NCI-H2196 (cell line): Measurements from ENCODE around the gene SC5D.

ENCODE experiments used
- DNase-seq: peaks from one replicate; lab custom pipeline; 2025; ENCODE audit not compliant: unreplicated experiment; lab: John Stamatoyannopoulos, UW

The SC5D gene

DNA sequence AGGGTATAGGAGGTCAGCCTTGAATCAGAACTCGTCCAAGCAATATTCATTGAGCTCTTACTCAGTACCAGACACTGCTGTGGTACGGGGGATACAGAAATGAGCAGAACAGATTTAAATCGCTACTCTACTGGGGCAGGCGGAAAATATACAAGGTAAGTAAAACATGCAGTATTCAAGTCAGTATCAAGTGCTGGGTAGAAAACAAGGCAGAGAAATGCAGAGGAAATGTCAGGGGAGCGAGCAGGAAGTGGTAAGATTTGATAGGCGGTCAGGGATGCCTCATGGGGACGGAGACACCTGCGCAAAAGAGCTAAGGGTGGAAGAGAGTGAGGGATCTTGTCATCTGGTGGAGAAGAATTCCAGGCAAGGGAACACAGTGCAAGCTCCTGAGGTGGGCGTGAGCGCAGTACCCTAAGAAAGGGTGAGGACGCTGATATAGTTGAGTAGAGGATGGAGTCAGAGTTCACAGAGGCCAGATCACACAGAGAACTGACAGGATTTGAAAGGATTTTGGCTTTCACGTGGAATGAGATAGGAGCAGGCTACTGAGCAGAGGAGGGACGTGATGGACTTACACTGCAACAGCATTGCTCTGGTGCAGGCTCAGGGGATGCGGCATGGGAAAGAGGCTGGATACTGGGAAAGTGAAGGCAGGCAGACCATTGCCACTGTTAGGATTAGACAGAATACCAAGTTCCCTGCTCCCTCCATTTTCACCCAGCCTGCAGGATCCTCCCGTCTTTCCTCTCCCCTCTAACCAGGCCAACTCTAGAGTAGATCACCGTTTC lies 35.8 kb downstream of the SC5D start:
- no peak for DNase-seq

DNA sequence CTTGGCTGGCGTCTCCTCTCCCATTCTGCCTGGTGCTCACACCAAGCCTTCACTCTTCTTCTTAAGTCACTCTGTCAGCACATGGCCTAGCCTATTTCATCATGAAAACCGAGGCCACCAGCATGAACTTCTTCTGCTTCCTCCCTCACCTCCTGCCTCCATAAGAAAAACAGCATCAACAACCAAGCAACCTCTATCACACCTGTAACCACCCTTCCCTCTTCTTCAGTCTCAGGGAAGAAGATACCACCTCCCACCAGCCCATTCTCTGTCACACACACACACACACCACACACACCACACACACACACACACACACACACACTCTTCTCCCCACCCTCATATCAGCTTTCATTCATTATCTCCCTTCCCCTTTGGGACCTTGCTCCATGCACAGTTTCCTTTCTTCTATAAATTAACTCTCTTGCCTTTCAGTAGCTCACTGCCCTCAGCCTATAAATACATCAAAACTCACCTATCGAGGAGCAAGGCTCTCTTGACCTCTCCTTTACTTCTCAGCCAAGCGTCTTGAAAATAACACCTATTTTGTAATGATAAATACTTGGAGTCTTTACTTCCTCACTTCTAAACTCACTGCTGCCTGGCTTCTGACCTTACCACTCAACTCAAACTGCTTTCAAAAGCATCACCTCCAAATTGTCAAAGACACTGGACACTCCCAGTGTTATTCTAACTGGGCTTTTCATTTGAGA lies 36.6 kb downstream of the SC5D start:
- DNase-seq = no peak

DNA sequence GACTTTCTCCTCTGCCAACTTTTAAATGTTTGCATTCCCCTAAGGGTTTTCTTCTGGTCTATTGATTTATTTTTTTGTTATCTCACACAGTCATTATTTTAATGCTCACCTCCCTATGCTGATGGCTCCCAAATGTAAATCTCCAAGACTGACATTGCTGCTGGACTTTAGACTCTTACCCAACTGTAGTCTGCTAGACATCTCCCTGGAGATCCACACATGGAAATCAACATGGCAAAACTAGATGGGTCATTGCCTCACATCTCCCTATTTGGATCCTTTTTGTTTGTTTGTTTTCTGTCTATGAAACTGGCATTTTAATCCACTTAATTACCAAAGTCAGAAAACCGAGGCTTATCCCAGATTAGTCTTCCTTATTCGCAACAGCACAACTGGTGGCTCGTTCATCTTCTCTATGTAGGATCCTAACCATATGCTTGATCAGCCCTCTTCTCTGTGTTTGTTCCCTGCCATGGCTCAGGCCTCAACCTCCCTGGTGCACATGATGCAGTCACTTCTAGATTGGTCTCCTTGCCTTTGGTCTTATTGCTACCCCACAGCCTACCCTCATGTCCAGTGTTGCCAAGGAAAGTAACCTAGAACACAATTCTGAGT lies 37.3 kb downstream of the SC5D start:
- no peak for DNase-seq

DNA sequence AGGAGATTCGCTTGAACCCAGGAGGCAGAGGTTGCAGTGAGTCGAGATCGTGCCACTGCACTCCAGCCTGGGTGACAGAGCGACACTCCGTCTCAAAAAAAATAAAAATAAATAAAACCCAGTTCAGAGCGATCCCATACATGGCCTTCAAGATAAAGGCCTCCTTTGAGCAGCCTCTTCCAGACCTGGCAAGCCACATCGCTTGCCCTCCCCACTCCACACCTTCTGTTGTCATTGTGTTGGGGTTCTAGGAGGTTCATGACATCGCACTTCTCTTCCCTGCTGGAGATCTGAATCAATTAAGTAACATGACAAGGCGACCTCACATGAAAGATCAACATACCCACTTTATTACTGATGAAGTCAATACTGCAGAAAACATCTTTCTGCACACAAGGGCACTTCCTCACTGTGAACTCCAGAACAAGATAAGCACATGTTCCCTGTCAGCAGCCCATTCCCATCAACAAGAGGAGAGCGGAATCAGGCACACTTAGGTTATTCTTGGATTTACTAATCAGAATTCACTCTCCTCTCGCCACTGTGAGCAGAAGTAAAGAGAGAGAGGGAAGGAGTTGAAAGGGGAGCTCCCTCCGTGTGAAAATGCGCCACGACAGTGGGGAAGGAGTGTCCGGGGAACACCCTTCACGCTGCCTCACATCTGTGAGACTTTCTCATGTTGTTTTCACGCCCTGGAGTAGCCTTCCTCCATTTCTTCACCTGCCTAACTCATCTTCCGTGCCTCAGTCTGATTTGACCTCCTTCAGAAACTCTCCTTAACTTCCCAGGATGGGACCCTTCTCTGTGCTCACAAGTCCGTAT lies 38.3 kb downstream of the SC5D start:
- DNase-seq = no peak

DNA sequence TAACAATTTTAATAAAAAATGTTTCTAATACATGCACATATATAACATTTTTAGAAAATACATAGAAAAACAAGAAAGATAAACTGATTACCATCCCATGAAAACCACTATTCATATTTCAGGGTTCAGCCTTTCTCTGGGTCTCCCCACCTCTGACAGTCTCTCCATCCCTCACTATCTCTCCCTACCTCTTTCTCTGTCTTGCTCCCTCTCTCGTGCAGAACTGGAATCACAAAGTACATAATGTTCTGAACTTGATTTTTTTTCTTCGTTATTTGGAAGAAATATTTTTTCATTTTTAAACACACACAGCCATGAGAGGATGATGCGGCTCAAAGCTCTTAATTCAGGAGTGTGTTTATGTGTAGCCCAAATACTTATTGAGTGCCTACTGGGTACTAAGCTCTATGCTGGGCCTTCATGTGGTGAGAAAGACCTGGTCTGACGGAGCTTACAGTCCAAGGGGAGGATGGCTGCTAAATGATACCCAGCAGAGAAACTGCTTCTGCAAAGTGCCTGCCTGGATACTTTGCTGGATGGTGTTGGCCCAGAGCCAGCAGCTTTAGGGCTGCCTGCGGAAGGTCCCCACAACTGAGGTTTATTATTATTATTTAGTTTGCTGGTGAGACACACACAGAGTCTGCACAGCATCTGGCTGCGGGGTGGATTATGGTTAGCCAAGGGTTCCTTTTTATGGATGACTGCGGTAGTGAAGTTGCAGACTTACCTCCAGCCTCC lies 42.6 kb downstream of the SC5D start:
- DNase-seq = no peak

DNA sequence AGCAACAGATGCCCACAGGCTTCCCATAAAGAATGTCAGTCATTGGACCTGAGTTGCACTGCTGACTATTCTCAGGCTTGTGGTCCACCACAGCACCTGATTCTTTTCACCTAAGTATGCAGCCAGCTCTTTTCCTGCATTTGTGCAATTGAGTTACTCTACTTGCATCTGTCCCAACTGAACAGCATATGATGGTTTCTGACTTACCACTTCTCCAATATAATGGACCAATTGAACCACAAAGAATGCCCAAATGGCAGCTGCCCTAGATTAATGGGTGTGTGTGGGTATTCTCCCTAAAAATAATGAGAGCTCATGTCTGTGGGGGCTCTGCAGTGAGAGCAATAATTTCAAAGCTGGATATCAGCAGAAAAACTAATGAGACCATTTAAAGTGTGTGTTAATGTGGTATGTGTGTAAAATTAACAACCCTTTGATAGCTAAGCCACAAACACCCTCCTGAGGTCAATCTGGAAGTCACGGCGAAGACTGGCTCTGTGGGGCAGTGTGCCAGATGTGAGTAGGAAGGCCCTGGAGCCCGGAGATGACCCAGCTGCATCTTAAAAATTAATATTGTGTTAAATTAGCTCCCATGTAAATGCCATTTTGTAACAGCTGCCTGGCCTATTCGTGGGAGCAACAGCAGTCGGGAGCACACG lies 43.8 kb downstream of the SC5D start:
- no peak for DNase-seq

DNA sequence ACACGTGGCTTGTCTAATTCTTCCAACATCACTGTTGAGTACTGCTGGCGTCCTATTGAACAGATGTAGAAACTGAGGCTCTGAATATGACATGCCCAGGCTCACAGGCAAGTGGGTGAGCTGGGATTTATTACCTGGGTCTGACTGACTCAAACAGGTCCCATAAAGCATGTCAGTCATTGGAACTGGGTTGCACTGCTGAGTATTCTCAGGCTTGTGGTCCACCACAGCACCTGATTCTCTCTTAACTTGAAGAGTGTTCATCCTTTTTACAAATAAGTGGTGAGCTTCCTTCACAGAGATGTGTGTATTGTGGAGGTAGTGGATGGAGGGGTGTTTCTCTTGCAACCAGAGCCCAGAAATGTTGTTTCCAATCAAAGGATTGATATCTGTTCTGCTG lies 44.5 kb downstream of the SC5D start:
- DNase-seq = no peak

DNA sequence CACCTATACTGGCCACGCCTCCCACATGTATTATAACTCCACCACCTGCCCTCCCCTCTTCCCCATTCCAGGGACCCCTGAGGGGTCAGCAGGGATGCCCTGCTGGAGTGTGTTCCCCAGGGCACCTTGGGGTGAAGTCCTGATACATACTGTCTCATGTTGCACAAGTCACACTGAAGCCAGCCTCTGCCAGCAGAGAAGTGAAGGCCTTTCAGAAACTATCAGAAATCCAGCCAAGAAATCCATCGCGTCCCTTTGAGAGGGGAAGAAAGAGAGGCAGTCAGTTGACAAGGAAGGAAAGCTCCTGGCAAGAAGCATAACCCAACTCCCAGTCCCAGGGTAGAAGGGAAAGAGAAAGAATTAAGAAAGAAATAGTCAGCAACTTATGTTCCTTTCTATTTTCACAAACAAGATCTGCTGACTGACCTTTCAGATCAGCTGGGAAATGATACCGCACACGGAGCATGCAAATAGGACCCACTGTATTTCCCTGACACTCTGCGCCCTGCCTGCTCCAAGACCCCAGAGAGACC lies 45.2 kb downstream of the SC5D start:
- DNase-seq = no peak

DNA sequence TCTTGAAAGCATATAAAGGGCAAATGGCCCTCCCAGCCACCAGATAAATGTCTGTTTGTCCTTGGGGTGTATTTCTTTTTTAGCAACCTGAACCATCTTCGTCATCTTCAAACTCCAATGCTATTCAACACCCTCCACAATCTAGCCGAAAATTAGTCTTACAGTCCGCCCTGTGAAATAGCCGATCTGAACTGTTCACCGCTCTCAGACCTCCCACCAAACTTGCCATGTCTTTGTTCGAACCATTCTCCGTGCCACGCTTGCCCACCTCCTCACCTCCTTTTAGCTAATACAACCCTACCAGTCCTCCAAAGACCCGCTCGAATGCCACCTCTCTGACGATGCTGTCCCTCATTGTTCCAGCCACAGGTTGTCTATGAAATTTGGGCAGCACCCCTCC lies 46.0 kb downstream of the SC5D start:
- DNase-seq = no peak

DNA sequence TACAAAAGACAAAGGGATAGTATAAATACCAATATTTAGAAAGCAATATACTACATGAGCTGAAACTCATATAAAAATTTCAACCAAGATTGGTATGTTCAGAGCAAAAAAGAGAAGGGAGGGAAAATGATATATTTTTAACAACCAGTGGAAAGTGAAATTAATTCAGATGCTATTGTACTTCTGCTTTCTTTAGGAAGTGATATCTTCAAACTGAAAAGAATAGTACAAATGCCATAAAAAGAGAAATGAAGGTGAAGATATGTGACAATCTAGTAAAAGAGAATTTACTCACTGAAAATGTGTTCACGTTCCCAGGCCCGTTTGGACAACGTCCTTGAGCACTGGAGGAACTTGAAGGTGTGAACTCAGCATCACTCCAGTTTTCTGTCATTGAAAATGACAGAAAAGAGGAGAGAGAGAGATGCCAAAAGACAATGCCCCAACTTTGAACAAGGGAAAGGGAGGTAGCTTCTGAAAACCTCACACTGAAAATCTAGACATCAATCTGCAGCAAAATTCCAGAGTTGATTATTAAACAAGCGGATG lies 47.5 kb downstream of the SC5D start:
- DNase-seq = no peak

DNA sequence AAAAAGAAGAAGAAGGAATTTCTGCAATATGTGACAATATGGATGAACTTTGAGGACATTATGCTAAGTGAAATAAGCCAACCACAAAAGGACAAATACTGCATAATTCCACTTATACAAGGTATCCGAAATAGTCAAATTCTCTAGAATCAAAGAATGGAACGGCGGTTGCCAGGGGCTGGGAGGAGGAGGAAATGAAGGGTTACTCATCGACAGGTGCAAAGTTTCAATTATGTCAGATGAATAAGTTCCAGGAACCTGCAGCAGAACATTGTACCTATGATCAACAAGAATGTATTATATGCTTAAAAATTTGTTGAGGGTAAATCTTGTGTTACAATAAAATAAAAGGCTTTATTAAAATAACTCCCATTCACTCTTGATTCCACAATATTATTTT lies 49.0 kb downstream of the SC5D start:
- peak; percentile 36 for DNase-seq

DNA sequence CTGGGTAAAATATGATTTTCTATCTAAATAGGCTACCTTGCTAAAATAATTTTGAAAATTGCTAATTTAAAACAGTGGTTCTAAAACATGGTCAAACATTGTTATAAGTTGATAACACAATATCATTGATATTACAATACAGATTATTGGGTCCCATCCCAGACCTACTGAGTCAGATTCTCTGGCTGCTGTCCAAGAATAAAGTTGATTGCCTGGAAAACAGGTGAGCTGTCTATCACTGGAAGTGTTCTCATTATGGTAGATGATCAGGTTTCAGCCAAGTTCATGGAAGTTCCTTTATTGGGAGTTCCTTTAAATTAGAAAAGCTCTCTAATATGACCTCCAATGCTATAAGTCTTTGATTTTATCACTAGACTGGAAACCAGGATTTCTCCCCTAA lies 52.3 kb downstream of the SC5D start:
- no peak for DNase-seq

DNA sequence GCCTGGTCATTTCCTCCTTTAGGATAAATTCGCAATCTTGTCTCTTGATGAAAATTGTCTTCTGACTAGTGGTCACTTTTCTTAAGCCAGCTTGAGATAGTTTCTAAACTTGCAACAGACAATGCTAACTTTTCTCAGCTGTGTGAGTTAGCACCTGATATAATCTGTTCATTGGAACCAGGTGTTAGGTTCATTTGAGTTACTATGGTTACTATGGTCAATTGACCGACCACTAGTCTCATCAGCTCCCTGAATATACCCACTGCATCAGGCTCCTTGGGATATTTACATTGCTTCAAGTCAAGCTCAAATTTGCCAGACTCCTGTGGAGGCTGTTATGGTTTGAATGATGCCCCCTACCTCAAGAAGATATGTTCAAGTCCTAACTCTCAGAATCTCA lies 54.5 kb downstream of the SC5D start:
- no peak for DNase-seq

DNA sequence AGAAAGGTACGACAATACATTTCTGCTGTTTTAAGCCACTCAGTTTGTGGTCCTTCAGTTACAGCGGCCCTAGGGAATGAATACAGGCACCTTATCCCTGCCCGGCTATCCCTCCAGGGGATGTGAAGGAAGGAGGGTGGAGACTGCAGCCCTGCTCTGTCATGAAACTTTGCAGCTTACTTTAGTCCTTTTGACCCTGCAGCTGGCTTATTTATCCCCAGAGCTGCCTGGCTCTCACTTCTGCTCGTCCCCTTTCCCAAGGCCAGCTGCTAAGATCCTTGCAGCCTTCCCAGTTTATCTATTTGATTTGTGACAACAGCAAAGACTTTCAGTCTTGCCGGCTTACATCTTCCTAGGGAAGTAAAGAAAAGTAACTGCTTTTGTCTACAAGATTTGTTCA lies 55.2 kb downstream of the SC5D start:
- no peak for DNase-seq

DNA sequence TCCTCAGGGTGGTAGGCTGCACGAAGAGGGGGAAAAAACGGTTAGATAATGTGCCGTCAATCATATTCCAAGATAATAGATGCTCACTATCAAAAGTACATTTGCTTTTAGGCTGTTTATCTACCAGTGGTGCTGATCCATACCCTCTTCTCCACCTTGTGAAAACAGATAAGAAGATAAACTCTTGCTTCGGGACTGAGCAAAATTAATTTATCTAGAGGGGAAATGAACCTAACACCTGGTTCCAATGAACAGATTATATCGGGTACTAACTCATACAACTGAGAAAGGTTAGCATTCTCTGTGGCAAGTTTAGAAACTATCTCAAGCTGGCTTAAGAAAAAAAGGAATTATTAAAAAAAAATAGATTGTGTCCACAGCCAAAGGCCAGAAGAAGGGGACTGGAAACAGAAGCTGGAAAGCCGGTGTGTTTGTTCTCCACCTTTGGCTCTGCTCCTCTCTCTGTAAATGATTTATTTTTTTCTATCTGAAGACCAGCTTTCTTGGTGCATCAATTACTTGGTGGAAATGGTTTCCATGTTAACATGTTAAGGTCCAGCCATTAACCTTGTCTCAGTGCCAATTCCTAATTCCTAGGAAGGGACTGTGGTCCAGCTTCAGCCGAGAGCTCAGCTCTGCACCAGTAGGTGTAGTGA lies 55.8 kb downstream of the SC5D start:
- no peak for DNase-seq

DNA sequence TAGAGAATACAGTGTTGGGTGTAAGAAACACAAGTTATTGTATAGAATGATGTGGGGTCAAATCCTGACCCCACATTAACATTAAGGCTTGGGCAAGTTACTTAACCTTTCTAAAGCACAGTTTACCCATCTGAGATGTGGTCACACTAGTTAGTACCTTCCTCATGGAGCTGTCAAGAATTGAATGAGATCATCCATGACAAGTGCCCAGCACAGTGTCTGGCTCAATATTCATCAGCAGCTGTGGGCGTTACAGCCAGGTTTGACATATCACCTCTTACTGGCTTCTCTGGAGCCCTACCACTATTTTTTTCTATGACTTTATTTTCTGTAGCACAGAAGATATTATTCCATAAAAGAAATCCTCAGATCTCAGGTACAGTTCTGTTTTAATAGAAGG lies 57.2 kb downstream of the SC5D start:
- DNase-seq = no peak

DNA sequence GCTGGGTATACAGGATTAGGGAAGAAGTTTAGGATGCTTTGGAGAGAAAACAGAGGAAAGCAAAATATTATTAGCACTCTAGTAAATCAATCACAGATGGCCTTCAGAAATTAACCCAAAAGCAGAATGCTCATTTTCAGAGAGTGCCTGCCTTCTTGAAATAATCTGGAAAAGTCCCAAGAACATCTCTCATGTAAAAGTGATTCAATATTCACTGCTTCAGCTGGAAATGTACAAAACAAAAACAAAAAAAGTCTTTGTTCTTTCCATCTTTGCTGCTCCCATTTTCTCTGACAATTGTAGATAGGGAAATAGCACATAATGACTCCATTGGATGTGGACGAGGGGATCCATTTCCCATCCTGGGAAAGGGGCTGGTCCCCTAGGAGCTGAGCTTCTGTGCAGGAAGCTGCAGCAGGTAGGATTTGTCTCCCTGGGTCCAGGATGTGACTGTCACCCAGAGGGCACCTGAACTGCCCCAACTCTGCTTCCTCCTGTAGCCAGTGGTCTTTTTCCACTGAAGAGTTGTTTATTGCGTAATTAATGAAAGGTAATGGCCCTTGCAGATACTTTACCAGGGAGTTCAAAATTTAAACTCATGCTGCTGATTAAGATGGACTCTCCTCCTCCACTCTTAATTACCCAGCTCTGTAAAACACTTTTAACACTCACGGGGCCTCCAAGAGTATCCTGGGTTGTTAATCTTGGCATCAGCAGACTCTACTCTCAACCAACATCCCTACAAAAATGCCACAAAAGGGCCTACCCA lies 57.9 kb downstream of the SC5D start:
- DNase-seq = no peak

DNA sequence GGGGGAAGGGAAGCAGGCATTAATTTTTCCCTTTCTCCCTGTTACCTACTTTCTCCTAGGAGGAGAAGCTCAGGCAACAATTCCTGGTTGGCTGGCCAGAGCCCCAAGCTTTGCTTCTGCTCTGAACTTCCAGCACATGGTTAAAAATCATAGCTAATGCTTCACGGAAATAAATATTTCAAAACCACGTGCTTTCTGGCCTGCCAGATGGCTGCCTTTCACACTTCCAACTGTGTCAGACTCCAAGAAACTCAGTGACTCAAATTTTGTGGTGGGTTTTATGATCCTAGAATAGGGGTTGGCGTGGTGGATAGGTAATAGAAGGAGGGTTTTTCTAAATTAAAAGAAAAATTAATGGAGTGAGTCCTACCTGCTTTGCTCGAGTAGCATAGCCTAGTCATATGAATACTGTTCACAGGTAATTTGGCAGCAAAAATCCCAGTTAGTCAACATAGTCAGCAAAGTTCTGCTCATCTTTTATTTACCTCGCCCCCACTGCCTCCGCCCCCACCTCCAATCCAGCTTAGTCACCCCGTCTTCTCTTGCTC lies 58.6 kb downstream of the SC5D start:
- DNase-seq = no peak
